GM21423 (cell line): ENCODE measurements around the gene EGLN2.
"Not testable (repeated sequence)": the region's sequence is repeated elsewhere in the genome, so short reads cannot be mapped to it uniquely, and the experiment has no call there.

Experiments
- ATAC-seq: cut with Tn5 transposase; IDR thresholded peaks from one replicate; pipeline ENCODE4 v1.9.1; 2021; ENCODE audit warnings: mild to moderate bottlenecking, moderate library complexity; ENCODE audit not compliant: unreplicated experiment

Gene EGLN2

DNA sequence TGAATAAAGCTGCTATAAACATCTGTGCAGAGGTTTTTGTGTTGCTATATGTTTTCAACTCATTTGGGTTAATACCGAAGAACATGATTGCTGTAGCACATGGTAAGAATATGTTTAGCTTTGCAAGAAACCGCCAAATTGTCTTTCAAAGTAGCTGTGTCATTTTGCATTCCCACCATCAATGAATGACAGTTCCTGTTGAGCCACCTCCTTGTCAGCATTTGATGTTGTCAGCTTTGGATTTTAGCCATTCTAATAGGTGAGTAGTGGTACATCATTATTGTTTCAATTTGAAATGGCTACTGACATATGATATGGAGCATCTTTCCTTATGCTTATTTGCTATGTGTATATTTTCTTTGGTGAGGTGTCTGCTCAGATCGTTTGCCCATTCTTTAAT lies 43.0 kb downstream of the EGLN2 start:
- not testable (repeated sequence) for ATAC-seq

DNA sequence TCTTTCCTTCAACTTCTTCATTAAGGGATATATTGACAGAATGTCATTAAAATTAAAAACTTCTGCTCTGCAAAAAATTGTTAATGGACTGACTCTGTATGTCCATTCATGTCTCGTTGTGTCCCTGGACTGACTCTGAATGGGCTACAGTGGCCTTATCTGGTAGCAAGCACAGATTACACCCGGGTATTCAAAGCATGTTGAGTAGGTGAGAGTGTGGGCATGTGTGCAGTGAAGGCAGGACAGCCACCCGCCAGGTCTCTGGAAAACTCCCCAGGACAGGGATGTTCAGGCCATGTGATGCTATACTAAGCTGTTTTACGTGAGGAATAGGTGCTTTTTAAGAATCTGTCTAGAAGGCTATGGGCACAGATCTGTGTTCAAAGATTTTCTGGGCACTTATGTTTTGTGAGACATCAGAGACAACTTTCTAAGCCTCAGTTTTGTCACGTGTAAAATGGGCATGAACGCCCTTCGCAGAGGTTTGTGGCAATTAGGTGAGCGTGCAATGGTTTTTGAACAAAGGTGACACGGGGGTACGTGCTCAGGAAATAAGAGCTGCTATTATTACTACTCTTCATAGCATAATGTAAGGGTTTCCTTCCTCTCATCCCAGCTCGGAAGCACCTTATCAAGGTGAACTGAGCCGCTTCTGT lies 44.1 kb downstream of the EGLN2 start:
- not testable (repeated sequence) for ATAC-seq

DNA sequence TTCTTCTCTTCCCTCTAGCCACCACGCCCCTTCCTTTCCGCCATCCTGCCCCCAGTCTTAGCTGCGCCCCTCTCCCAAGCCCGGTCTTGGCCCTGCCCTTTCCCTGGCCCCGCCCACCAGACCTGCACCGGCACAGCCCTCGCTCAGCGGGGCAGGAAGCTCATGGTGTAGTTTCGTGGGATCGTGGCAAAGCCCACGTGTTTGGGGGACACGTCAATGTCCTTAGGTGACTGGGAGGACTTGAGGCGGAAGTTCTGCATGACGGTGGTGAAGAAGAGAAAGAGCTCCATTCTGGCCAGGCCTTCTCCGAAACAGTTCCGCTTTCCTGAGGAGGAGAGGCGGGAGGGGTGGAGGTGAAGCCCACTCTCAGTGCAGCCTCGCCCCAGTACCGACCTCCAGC lies 44.7 kb downstream of the EGLN2 start:
- ATAC-seq: peak; percentile 42

DNA sequence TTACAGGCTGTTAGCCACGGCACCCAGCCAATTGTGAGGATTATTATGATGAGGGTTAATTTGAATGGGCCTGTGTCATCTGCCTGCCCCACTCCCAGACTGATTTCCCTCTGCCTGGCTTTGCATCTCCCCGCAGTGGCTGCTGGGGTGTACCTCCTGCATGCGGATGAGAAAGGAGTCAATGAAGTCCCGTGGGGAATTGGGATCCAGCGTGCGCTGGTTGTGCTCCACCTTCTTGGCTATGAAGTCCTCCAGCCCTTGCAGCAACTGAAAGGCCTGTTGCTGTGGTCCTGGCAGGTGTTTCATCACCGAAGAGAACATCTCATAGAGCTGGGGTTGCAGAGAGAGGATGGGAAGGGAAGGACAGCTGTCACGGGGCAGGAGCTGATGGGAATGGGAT lies 47.7 kb downstream of the EGLN2 start:
- not testable (repeated sequence) for ATAC-seq

DNA sequence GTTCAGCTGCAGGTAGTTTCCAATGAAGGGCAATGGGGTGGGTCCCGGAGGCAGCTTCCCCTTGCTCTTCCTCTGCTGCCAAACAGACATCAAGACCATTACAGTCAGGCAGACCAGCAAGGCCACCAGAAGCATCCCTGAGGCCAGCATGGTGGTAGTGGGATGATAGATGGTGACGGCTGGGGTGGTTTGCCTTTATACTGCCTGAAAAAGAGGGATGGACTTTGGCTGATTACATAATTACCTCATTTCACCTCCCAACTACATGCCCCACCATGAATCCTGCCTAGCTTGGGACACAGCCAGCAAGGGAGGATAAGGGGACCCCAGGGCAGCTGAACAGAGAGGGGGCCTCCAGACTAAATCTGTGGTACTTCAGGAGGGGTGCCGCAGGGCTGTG lies 51.3 kb downstream of the EGLN2 start, which contains the start of gene CYP2A6:
CYP2A6 (minus strand) TSS at position 171 of the 400 bp plus-strand sequence; CDS start at position 150, 21 bp downstream.
- not testable (repeated sequence) for ATAC-seq

DNA sequence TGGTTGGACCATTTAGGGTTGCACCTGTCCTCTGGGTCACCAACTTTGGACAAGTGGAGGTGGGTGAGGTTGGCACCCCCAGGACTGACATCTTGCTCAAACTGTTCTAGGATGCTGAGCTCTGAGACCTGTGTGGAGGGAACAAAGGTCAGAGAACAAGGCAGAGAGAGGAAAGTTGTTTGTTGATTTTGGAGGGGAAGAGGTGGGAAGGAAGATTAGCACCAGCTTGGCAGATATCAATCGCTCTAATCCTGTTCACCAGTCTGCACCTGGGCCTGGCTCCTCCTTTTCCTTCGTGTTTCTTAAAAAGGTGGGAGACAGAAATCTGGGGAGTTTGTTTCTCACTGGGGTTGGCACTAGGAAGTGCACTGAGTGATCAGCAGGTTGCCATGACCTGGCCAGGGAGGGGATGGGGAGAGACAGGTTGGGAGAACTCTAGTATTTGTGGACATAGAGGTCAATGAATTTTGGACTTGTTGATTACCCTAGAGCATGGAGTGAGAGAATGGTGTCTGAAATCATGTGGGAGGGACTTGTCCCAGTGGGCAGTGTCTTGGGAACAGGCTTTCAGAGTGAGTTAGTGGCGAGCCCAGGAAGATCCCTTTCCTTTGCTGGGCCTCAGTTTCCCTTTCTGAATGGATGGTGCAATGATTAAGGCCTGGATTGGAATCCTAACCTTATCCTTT lies 53.6 kb downstream of the EGLN2 start:
- ATAC-seq: not testable (repeated sequence)
